ENCODE measurements around the gene MTHFS.
"Not testable (repeated sequence)": the region's sequence is repeated elsewhere in the genome, so short reads cannot be mapped to it uniquely, and the experiment has no call there.

MTHFS gene

GRCh38 chr15:79915776-79916501 is 19.1 kb upstream of the MTHFS start:
- not testable (repeated sequence) for DNase-seq (ENCODE audit: low read depth, low spot score)

DNA sequence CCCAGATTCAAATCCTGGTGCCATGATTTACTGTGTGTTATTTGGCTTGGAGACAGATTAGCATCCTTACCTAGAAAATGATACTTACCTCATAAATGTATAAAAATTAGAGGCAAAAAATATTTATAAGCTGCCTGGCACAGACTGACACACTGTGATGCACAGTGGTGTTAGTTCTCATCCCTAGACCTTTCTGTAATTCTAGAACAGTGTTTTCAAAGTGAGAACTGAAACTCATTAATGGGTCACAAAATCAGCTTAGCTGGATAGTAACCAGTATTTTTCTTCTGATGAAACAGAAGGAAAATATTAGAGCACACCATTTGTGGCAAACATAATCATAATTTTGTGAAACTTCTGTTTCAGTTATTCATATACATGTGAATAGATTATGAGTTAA is 17.9 kb upstream of the MTHFS start:
- DNase-seq (ENCODE audit: low read depth, low spot score) = no peak

DNA sequence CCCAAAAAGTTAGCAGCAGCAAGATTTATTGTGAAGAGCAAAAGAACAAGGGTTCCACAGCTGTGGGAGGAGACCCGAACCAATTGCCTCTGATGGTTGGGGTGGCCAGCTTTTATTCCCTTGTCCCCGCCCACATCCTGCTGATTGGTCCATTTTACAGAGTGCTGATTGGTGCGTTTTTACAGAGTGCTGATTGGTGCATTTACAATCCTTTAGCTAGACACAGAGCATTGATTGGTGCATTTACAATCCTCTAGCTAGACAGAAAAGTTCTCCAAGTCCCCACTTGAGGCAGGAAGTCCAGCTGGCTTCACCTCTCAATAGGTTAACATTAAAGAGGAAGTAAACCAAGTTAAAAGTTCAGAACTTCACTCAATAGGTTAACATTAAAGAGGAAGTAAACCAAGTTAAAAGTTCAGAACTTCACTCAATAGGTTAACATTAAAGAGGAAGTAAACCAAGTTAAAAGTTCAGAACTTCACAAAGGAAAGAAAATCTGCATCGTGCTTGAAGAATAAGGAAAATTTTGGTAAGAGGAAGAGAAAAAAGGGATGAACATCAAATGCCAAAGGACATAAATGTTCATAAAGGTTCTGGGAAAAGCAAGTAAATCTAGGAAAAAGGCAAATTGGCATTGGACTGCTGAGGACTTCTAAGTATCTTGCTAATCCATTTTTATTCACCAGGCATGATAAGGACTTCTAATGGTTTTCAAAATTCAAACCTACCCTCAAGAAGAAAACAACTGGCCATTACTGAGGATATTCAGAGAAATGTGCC is 12.9 kb upstream of the MTHFS start:
- DNase-seq (ENCODE audit: low read depth, low spot score) = not testable (repeated sequence)

- DNase-seq (ENCODE audit: low read depth, low spot score) = no peak
Measured at GRCh38 chr15:79904271-79904670, 7.5 kb upstream of the MTHFS start.

GRCh38 chr15:79903626-79904025 is 6.8 kb upstream of the MTHFS start:
- DNase-seq (ENCODE audit: low read depth, low spot score) = no peak

DNA sequence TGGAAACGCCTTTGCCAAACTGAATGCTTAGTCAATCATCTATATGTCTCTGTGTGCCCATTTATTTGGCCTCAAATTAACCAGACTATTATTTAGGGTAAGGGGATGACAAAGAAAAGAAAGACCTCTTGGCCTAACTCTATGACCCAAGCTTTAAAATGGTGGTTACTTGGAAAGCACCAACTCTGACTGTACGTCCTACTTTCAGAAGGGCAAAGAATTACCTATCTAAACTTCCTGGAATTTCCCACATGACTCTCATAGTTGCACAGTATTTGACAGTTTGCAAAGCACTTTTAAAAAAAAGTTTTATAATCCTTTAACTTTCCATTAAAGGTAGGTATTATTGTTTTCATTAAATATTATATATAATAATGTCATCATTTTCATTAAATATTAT is 6.3 kb upstream of the MTHFS start:
- no peak for DNase-seq (ENCODE audit: low read depth, low spot score)

- DNase-seq (ENCODE audit: low read depth, low spot score) = no peak
Measured at GRCh38 chr15:79901958-79902357, 5.1 kb upstream of the MTHFS start.

- not testable (repeated sequence) for DNase-seq (ENCODE audit: low read depth, low spot score)
Measured at GRCh38 chr15:79900818-79901378, 4.1 kb upstream of the MTHFS start.

DNA sequence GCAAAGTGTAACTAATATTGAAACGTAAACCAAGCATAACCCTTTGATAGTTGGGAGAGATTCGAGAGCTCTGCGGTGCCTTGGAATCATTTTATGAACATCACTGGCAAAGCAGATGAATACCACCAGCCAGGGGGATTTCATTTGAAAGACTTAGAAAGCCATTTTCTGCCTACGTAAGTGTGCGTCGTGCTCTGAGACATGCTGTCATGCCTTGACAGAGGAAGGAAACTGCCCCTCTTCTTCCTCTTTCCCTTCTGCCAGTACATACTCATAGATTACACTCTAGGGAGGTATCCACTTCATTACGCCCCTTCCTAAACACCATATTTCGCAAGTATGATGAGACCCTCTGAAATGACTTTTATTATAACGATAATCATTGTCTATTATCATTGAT is 3.3 kb upstream of the MTHFS start:
- no peak for DNase-seq (ENCODE audit: low read depth, low spot score)

DNA sequence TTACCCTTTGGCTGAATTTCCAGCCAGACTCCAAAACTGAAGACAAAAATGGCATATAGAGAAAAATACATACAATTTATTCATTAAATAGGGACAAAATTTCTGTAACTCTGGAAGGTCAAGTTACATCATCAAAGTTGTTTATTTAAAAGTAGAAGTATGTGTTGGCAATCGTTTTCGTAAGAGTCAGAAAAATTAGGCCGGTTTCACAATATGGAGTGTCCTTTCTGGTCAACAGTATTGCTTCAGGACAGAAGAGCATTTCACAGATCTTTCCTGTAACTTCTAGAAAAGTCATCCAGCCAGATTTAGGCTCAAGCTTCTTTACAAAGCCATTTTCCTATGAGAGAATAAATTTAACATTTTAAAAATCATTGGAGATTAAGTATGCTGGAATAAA is 2.0 kb upstream of the MTHFS start:
- DNase-seq (ENCODE audit: low read depth, low spot score) = not testable (repeated sequence)

DNA sequence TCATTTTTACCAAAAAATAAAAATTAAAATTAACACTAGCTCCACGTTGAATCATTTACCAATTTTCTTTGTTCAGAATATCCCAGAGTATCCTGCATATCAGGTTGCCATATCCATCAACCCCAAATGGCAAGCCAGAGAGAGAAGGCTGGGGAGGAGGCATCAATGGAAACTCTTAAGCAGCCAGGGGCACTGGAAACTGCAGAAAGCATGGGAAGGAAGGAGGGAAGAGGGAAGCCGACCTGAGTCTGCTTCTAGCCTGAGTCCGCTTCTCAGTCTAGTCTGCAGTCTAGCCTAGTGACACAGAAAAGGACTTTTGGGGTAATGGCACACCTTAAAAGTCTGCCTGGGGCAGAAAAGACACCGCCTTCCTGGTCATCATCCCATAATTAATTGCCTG is 1.6 kb upstream of the MTHFS start:
- DNase-seq (ENCODE audit: low read depth, low spot score) = no peak

- no peak for DNase-seq (ENCODE audit: low read depth, low spot score)
Measured at GRCh38 chr15:79897701-79898113, 893 bp upstream of the MTHFS start.

GRCh38 chr15:79897380-79897678 is 515 bp upstream of the MTHFS start:
- DNase-seq (ENCODE audit: low read depth, low spot score) = no peak

- no peak for DNase-seq (ENCODE audit: low read depth, low spot score)
Measured at GRCh38 chr15:79896131-79896633, 632 bp downstream of the MTHFS start.

- DNase-seq (ENCODE audit: low read depth, low spot score) = no peak
Measured at GRCh38 chr15:79887054-79887930, 9.5 kb downstream of the MTHFS start.

- no peak for DNase-seq (ENCODE audit: low read depth, low spot score)
Measured at GRCh38 chr15:79886124-79886523, 10.7 kb downstream of the MTHFS start.

- no peak for DNase-seq (ENCODE audit: low read depth, low spot score)
Measured at GRCh38 chr15:79884204-79884596, 12.6 kb downstream of the MTHFS start.

- no peak for DNase-seq (ENCODE audit: low read depth, low spot score)
Measured at GRCh38 chr15:79883579-79884203, 13.1 kb downstream of the MTHFS start.

- DNase-seq (ENCODE audit: low read depth, low spot score) = no peak
Measured at GRCh38 chr15:79881668-79882067, 15.1 kb downstream of the MTHFS start.

GRCh38 chr15:79881254-79881653 is 15.6 kb downstream of the MTHFS start:
- no peak for DNase-seq (ENCODE audit: low read depth, low spot score)

- no peak for DNase-seq (ENCODE audit: low read depth, low spot score)
Measured at GRCh38 chr15:79878078-79878705, 18.6 kb downstream of the MTHFS start.

All from ELF-1 (cell line).